ENCODE data around the gene CHST5.
A peak's percentile ranks its signal among the peaks of the same experiment; 100 is the strongest.
"Not testable (repeated sequence)": the region's sequence is repeated elsewhere in the genome, so short reads cannot be mapped to it uniquely, and the experiment has no call there.

CHST5 gene

DNA sequence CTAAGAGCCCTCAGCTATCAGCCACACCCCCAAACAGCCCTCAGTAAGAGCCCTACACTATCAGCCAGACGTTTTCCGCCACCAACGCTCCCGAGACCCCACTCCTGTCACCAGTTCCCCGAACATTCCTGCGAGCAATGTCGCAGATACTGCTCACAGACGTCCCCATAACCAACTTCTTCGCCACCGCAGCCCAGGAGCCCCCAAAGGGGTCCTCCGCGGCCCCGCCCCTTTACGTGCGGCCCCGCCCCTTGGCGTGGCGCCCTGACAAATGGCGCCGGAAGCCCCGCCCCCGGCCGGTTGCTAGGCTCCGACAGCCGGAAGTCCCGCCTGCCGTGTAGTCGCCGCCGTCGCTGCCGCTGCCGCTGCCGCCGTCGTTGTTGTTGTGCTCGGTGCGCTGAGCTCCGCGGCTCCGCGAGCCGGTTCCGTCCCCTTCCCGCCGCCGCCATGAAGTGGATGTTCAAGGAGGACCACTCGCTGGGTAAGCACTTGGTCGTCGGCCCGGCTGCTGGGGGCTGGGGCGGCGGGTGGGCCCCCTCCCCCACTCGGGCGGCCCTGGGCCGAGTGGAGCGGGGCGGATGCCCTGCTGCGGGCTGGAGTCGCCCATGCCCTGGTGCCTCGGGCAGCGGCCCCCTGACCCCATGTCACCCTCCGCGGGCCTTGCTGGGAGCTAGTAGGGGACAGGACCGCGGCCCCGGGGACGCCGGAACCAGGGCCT, 30.3 kb upstream of the CHST5 start, which contains the start of gene GABARAPL2:
Gene GABARAPL2, plus strand, starts transcription at position 340 of the 718 bp plus-strand sequence. Its CDS starts 108 bp downstream, at position 448.
- TF ChIP-seq JUND (IDR thresholded peaks at IDR 0.05; ENCODE audit: low read depth): no peak
- peak; percentile 40 to 74 for DNase-seq (ENCODE audit: low read depth in 1 of 2, low spot score in 1 of 2)

DNA sequence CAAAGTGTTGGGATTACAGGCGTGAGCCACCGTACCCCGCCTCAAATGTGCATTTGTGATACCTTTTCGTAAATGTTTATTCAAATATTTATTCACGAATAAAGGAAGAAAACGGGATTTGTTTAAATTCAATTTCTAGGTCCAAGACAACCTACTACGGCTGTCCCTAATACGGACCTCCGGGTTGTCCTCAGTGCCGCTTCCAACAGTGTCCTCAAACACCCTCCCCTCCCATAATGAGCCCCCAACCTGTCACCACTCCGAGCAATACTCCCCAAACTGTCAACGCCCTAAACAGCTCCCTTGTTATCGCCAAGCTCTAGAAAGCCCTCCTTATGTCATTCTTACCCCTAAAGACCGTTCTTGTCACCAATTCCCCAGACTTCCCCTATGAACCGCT, 29.7 kb upstream of the CHST5 start:
- no peak for TF ChIP-seq JUND (IDR thresholded peaks at IDR 0.05; ENCODE audit: low read depth)
- DNase-seq (ENCODE audit: low read depth in 1 of 2, low spot score in 1 of 2): no peak
- in situ Hi-C loops (cut with HindIII; ENCODE audit: low pct_unique_long_range_greater_than_20kb, low sequenced_read_pairs): no loop called here

More for the DNA sequence above, 30.3 kb upstream of the CHST5 start, which contains the start of gene GABARAPL2:
- in situ Hi-C loops (cut with HindIII; ENCODE audit: low pct_unique_long_range_greater_than_20kb, low sequenced_read_pairs): no loop called here

DNA sequence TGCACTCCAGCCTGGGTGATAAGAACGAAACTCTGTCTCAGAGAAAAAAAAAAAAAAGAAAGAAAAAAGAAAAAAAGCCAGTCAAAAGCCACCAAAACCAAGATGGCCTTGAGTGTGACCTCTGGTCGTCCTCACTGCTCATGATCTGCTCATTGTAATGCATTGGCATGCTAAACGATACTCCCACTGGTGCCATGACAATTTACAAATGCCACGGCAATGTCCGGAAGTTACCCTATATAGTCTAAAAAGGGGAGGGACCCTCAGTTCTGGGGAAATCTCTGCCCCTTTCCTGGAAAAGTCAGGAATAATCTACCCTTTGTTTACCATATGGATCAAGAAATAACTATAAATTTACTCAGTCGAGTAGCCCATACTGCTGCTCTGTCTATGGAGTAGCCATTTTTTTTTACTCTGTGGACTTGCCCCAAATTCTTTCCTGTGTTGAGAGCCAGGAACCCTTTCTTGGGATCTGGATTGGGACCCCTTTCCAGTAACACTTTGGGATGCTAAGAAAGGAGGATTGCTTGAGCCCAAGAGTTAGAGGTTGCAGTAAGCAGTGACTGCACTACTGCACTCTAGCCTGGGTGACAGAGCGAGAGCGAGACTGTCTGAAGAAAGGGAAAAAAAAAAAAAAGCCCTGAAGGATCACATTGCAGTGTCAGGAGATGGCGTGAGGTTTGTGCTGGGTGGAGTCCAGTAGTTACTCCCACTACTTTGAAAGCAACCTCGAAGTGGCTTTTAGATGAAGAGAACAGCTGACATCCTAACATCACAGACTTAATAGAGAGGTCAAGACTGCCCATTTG, 23.9 kb upstream of the CHST5 start:
- TF ChIP-seq JUND (IDR thresholded peaks at IDR 0.05; ENCODE audit: low read depth): no peak
- in situ Hi-C loops (cut with HindIII; ENCODE audit: low pct_unique_long_range_greater_than_20kb, low sequenced_read_pairs): no loop called here
- DNase-seq (ENCODE audit: low read depth in 1 of 2, low spot score in 1 of 2): peak in 1 of 2 experiments; percentile 7

DNA sequence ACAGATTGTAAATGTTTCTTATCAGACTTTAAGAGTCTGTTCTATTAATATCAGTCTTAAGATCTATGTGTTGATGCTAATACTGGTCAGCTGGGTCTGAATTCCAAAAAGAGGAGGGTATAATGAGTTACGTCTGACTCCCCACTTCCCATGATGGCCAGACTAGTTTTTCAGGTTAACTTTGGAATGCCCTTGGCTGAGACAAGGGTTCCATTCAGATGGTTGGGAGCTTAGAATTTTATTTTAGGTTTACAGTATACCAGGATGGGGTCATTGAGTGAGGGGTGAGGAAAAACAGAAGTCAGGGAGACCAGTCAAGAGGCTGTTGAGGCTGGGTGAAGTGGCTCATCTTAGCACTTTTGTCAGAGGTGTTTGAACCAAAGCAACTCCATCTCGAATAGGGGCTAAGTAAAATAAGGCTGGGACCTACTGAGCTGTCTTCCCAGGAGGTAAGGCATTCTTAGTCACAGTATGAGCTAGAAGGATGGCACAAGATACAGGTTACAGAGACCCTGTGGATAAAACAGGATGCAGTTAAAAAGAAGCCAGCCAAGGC, 23.0 kb upstream of the CHST5 start:
- TF ChIP-seq JUND (IDR thresholded peaks at IDR 0.05; ENCODE audit: low read depth): no peak
- in situ Hi-C loops (cut with HindIII; ENCODE audit: low pct_unique_long_range_greater_than_20kb, low sequenced_read_pairs): no loop called here
- peak in 1 of 2 experiments; percentile 14 for DNase-seq (ENCODE audit: low read depth in 1 of 2, low spot score in 1 of 2)

DNA sequence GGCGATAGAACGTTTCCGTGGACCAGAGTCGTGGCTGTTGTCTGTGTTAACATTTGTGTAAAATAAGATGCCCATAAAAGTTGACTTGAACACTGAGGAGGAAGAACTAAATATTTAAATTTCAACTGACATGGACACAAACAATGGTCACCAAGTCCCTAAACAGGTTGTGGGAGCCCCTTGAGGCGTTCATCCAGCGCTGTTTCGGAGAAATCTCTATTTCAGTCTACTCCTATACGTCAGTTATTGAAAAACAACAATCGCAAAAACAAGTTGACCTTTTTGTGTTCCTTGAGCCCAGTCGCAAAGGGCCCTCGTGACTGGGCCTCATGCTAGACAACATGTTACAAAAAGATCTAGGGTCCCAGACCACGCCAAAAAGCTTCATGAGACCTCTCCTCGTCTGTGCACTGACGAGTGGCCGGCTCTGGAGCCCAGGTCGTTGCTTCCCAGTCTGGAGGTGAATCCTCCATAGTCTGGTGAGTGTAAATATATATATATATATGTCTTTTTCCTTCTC, 20.6 kb upstream of the CHST5 start:
- no peak for TF ChIP-seq JUND (IDR thresholded peaks at IDR 0.05; ENCODE audit: low read depth)
- no peak for DNase-seq (ENCODE audit: low read depth in 1 of 2, low spot score in 1 of 2)
- in situ Hi-C loops (cut with HindIII; ENCODE audit: low pct_unique_long_range_greater_than_20kb, low sequenced_read_pairs): no loop called here

DNA sequence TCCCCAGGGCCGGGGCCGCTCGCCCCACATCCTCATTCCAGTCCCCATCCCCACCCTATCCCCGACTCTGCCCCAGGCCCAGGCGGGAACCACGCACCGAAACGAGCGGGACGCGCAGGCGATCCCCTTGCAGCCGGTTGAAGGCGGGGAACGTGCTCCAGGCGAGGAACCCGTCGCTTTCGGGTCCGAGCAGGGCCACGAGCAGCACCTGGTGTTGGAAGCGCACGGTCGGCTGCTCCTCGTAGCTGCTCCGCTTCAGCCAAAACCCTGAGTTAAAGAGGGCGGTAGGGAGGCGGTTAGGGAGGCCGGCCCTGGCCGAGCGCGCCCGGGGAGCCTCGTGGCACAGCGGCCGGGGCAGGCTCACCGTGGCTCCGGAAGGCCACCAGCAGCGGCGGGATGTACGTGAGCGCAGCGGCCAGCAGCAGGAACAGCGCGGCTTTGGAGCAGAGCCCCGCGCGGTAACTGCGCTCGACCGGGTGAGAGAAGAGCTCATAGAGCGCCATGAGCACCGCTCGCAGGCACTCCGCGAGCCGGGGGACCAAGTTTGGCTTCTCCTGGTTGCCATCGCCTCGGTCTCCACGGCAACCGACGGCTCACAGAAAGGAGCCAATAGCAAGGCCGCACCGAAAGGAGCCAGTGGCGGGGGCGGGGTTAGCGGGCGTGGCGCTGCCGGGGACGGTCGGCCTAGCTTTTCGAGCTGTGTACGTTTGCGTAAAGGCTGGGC, 20.0 kb upstream of the CHST5 start, which contains the start of gene TMEM231:
Gene TMEM231, minus strand, starts transcription at position 546 of the 724 bp plus-strand sequence. Its CDS starts 43 bp downstream, at position 503.
- in situ Hi-C loops (cut with HindIII; ENCODE audit: low pct_unique_long_range_greater_than_20kb, low sequenced_read_pairs): no loop called here
- no peak for TF ChIP-seq JUND (IDR thresholded peaks at IDR 0.05; ENCODE audit: low read depth)
- DNase-seq (ENCODE audit: low read depth in 1 of 2, low spot score in 1 of 2): peak; percentile 95 to 98

DNA sequence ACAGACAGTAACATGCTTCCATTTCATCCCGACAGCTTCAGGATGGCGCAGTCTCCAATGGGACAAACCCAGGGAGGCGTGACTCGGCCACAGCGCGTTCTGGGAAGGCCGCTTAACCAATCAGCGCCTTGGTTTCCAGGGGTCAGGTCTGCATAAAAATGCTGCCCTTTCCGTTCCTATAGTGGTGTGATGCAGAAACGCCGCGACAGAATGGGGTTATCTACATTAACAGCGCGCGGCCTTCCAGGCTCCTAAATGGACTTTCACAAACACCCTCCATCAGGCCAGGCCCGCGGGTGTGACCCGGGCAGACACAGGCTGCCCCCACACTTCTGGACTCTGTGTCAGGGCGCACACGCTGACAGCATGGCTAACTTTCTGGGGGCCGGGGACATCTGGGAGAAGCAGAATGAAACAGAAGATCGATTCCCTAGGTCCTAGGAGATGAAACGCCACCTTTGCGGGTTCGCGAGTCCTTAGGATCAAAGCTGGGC, 19.4 kb upstream of the CHST5 start:
- DNase-seq (ENCODE audit: low read depth in 1 of 2, low spot score in 1 of 2): no peak
- in situ Hi-C loops (cut with HindIII; ENCODE audit: low pct_unique_long_range_greater_than_20kb, low sequenced_read_pairs): no loop called here
- no peak for TF ChIP-seq JUND (IDR thresholded peaks at IDR 0.05; ENCODE audit: low read depth)

DNA sequence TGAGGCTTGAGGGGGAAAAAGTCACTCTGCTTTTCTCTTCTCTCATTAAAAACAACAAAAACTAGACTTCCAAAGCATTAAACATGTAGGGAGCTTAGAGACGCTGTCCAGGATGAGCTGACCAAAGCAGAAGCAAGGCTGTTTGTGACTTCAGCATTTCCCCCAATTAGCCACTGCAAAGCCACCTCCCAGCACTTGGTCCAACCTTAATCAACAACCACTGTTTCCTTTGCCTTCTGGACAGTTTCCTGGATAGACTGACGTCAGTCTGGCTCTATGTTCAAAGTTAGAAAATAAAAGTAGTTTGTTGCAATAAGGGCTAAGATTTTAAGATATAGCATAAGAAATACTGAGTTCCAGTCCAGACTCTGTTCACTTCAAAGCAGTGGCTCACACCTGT, 17.0 kb upstream of the CHST5 start:
- no peak for TF ChIP-seq JUND (IDR thresholded peaks at IDR 0.05; ENCODE audit: low read depth)

DNA sequence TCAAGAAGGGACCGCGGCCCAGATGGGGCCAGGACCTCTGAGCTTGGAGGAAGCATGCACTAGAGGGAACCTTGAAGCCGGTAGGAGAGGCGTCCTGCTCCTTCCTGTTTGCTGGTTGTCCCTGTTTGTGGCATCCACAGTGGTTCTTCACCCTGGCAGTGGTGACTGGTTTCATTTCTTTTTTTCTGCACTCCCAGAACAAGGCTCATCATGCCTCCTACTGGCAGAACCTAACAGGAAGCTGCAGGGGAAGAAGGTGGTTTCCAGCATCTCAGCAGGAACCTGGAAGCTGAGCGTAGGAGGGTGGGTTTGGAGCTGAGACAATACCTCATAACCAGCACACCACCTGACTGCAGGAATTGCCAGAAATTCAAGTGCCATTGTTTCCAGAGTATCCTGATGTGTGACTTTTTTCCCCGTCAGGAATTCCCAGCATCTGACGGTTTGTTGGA, 14.3 kb upstream of the CHST5 start:
- DNase-seq (ENCODE audit: low read depth in 1 of 2, low spot score in 1 of 2): peak; percentile 21 to 54
- no peak for TF ChIP-seq JUND (IDR thresholded peaks at IDR 0.05; ENCODE audit: low read depth)
- in situ Hi-C loops (cut with HindIII; ENCODE audit: low pct_unique_long_range_greater_than_20kb, low sequenced_read_pairs): no loop called here

More for the DNA sequence above, 17.0 kb upstream of the CHST5 start:
- no peak for DNase-seq (ENCODE audit: low read depth in 1 of 2, low spot score in 1 of 2)
- in situ Hi-C loops (cut with HindIII; ENCODE audit: low pct_unique_long_range_greater_than_20kb, low sequenced_read_pairs): no loop called here

DNA sequence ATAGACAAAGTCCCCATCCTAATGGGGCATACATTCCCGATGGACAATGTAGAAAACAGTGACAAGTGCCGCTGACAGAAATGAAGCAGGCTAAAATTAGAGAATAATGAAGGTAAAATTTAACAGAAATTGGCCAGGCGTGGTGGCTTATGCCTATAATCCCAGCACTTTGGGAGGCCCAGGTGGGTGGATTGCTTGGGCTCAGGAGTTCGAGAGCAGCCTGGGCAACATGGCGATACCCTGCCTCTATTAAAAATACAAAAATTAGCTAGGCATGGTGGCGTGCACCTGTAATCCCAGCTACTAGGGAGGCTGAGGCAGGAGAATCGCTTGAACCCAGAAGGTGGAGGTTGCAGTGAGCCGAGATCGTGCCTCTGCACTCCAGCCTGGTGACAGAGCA, 12.5 kb upstream of the CHST5 start:
- DNase-seq (ENCODE audit: low read depth in 1 of 2, low spot score in 1 of 2); in situ Hi-C loops (cut with HindIII; ENCODE audit: low pct_unique_long_range_greater_than_20kb, low sequenced_read_pairs): not testable (repeated sequence)

DNA sequence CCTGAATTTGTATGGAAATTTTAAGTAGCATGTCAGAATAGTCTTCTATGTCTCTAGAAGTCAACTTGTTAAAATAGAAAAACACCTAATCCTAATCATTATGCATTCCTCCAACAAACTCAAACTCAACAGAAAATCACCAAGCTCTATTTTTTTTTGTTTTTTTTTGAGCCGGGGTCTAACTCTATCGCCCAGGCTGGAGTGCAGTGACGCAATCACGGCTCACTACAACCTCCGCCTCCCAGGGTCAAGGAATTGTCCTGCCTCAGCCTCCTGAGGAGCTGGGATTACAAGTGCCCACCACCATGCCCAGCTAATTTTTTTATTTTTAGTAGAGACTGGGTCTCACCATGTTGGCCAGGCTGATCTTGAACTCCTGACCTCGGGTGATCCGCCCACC, 10.4 kb upstream of the CHST5 start:
- no peak for DNase-seq (ENCODE audit: low read depth in 1 of 2, low spot score in 1 of 2)
- in situ Hi-C loops (cut with HindIII; ENCODE audit: low pct_unique_long_range_greater_than_20kb, low sequenced_read_pairs): no loop called here

DNA sequence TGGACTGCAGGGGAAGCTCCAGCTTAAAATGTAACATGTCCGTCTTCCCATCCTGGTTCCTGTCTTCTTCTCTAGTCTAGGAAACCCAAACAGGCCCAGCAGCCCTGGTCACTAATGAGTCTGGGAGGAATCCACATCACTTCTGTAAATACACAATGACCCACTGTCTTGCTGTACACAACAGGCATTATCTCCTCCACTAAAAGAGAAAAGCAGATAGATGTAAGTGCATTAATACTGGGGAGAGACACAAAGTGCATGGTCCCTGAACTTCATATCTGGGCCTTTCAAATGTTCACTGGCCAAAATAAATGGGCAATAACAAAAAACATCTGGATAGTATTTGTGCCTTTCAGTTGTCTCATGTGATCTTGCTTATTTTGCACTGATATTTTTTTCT, 10.0 kb upstream of the CHST5 start:
- in situ Hi-C loops (cut with HindIII; ENCODE audit: low pct_unique_long_range_greater_than_20kb, low sequenced_read_pairs); DNase-seq (ENCODE audit: low read depth in 1 of 2, low spot score in 1 of 2): not testable (repeated sequence)

More for the DNA sequence above, 10.4 kb upstream of the CHST5 start:
- TF ChIP-seq JUND (IDR thresholded peaks at IDR 0.05; ENCODE audit: low read depth): no peak

DNA sequence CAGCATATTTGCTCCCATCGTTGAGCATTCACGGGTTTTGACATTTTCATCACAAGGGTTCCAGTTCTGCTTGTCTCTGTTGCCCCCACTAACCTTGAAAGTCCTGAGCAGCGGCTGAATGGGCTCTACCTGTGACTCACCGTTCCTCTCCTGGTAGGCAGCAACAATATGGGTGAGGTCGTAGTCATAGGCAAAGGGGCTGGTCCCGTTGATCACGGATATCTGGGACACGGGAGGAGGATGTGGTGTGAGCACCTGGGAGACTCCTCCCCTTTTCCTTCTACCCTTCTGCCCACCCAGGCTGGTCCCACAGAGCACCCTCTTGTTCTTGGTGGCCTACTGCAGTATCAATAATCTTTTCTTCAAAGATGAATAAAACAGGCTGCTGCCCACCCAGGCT, 6.6 kb upstream of the CHST5 start:
- in situ Hi-C loops (cut with HindIII; ENCODE audit: low pct_unique_long_range_greater_than_20kb, low sequenced_read_pairs): not testable (repeated sequence)

More for the DNA sequence above, 6.6 kb upstream of the CHST5 start:
- not testable (repeated sequence) for DNase-seq (ENCODE audit: low read depth in 1 of 2, low spot score in 1 of 2)
